Activated CD8-positive, alpha-beta memory T cell treated with anti-CD3 and anti-CD28 coated beads for 48 hours (primary cell): ENCODE results near the gene NR2F1.

Experiments
- DNase-seq, 3 experiments: peaks; one replicate each; pipeline ENCODE4 v3.0.0-alpha.2; 2020; ENCODE audit warnings: low read depth in 2 of 3, low spot score in 2 of 3

NR2F1 gene

GRCh38 chr5:93635991-93636390 is 53.0 kb downstream of the NR2F1 start:
- no peak for DNase-seq

- no peak for DNase-seq
Measured at GRCh38 chr5:93636837-93637236, 53.8 kb downstream of the NR2F1 start.

DNA sequence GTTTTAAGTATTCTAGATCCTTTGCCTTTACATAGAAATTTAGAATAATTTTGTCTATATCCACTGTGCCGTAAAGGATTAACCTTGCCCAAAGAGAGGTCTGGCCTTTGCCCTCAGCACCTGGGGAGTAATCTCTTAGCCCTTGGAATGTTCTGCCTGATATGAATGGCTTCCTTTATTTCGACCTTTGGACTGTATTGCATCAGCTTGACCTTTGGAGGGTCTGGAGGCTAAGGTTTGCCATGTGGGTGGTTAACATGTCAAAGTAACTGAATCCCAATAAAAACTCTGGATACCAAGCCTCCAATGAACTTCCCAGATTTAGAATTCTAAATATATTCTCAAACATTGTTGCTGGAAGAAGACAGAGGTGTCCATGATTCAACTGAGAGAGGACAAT is 54.7 kb downstream of the NR2F1 start:
- DNase-seq = no peak

DNA sequence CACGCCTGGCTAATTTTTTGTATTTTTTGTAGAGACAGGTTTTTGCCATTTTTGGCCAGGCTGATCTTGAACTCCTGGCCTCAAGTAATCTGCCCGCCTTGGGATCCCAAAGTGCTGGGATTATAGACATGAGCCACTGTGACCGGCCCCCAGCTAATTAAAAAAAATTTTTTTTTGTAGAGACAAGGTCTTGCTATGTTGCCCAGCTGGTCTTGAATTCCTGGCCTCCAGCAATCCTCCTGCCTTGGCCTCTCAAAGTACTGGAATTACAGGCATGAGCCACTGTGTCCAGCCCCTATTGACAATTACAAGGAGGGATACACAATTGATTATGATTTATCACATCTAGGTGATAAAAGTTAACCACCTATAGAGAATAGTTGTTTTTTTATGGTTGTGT is 59.5 kb downstream of the NR2F1 start:
- no peak for DNase-seq
